K562 (cell line): Measurements from ENCODE around the gene RASL12. TPM values are rescaled to one million over a fixed set of nuclear protein-coding genes. Genes with fewer than 3 reads are reported as not detected.

Source experiments
- ATAC-seq: fragments of 200-7000 bp; cut with Tn5 transposase; 3 replicates; pipeline ENCODE4 v1.9.1; 2020; ENCODE audit warnings: moderate library complexity
- BruUV-seq: library from RNA; stranded (reverse); fragments of 400-500 nt; replicated peaks from 2 replicates; lab custom pipeline; 2021; lab: Mats Ljungman, UMichigan
- CTCF ChIA-PET: fragments of 300-600 bp; formaldehyde crosslinking; extraction: SDS; loops from one replicate; lab custom pipeline; 2021; ENCODE audit warnings: low intra/inter-chr PET ratio; lab: Yijun Ruan, JAX
- POLR2A ChIA-PET: fragments of 300-600, 350-650 bp; sonication (Branson Sonifier 250); formaldehyde crosslinking; extraction: SDS; loops from one replicate; lab custom pipeline; 2021; ENCODE audit warnings: antibody characterized with exemption, inconsistent platforms; lab: Yijun Ruan, JAX
- DNase-seq, 4 experiments: peaks; one replicate each; pipeline versions ENCODE4 v3.0.0 to v3.0.0-alpha.2; 2011 to 2018; ENCODE audit warnings: low spot score in 3 of 4, mixed read lengths in 3 of 4; ENCODE audit errors: extremely low read depth in 1 of 4
- FAIRE-seq: peaks from 2 replicates; lab custom pipeline; 2011; peaks lifted over from hg19 to GRCh38; lab: Jason Lieb, UNC
- H2AFZ ChIP-seq: 2 replicates; pipeline ENCODE4 v1.6.0; 2011; ENCODE audit warnings: low read depth, low read length, control low read depth, inconsistent platforms
- H3K27ac ChIP-seq: fragments of 200-600 bp; 3 replicates; pipeline ENCODE4 v1.8.0; 2011; ENCODE audit warnings: low read depth, mild to moderate bottlenecking, control low read depth, inconsistent platforms, low read length, moderate library complexity, mixed read lengths; ENCODE audit errors: extremely low read depth
- H3K27me3 ChIP-seq, 2 experiments: fragments of 300-600 bp in 1 of 2; 2 replicates in 1 of 2; 3 replicates in 1 of 2; pipeline versions ENCODE4 v1.6.0 to v1.8.0; 2011; ENCODE audit warnings: inconsistent platforms in 2 of 2, low read length in 2 of 2, mild to moderate bottlenecking in 1 of 2, mixed read lengths in 1 of 2, moderate library complexity in 1 of 2; ENCODE audit not compliant: control insufficient read depth in 2 of 2, insufficient read depth in 2 of 2
- H3K36me3 ChIP-seq: fragments of 300-600 bp; 3 replicates; pipeline ENCODE4 v1.8.0; 2011; ENCODE audit warnings: mild to moderate bottlenecking, low read length, inconsistent platforms; ENCODE audit not compliant: control insufficient read depth, insufficient read depth
- H3K4me1 ChIP-seq, 2 experiments: fragments of 200-600 bp in 1 of 2; replicated peaks in 1 of 2; 2 replicates in 1 of 2; 3 replicates in 1 of 2; pipeline versions ENCODE4 v1.5.1 to v1.8.0; 2011; ENCODE audit warnings: inconsistent platforms in 2 of 2, low read length in 2 of 2, mild to moderate bottlenecking in 1 of 2, mixed read lengths in 1 of 2, moderate library complexity in 1 of 2; ENCODE audit not compliant: control insufficient read depth in 2 of 2, insufficient read depth in 2 of 2
- H3K4me2 ChIP-seq: 2 replicates; pipeline ENCODE4 v1.6.1; 2011; ENCODE audit warnings: low read length, control low read depth, inconsistent platforms, mixed read lengths; ENCODE audit not compliant: insufficient read depth
- H3K4me3 ChIP-seq: fragments of 200-600 bp; sonication (generic), shearing (Covaris generic); 2 replicates; pipeline ENCODE4 v1.5.1; 2016; ENCODE audit warnings: control low read depth, inconsistent platforms
- H3K79me2 ChIP-seq: fragments of 200-600 bp; 3 replicates; pipeline ENCODE4 v1.8.0; 2011; ENCODE audit warnings: low read length, inconsistent platforms; ENCODE audit not compliant: control insufficient read depth, insufficient read depth
- H3K9ac ChIP-seq, 2 experiments: 2 replicates each; pipeline versions ENCODE4 v1.6.0 to v1.6.1; 2011; ENCODE audit warnings: low read depth in 2 of 2, low read length in 2 of 2, control low read depth in 1 of 2, inconsistent platforms in 1 of 2, mild to moderate bottlenecking in 1 of 2, mixed read lengths in 1 of 2; ENCODE audit not compliant: insufficient read depth in 1 of 2
- H3K9me1 ChIP-seq: one replicate; pipeline ENCODE4 v1.6.0; 2011; ENCODE audit warnings: inconsistent platforms, mild to moderate bottlenecking, low read length, moderate library complexity; ENCODE audit not compliant: control insufficient read depth, insufficient read depth
- H3K9me3 ChIP-seq: replicated peaks from 2 replicates; pipeline ENCODE4 v1.5.1; 2011; ENCODE audit warnings: low read depth, low read length, inconsistent platforms; ENCODE audit not compliant: control insufficient read depth, insufficient read depth
- H4K20me1 ChIP-seq: replicated peaks from 2 replicates; pipeline ENCODE4 v1.6.1; 2011; ENCODE audit warnings: low read length, inconsistent platforms, mixed read lengths; ENCODE audit not compliant: control insufficient read depth, insufficient read depth
- ATF1 ChIP-seq, 2 experiments: fragments of 450-650 bp in 1 of 2; IDR thresholded peaks; 2 replicates each; pipeline ENCODE4 v1.6.1; 2016; ENCODE audit warnings: missing compliant biosample characterization in 1 of 2, missing genetic modification characterization in 1 of 2
- CREB1 ChIP-seq, 2 experiments: sonication (generic) in 1 of 2; formaldehyde crosslinking in 1 of 2; IDR thresholded peaks; 2 replicates each; pipeline versions ENCODE4 v1.6.1 to v1.8.0; 2012 to 2022; ENCODE audit warnings: inconsistent platforms in 1 of 2, mild to moderate bottlenecking in 1 of 2, missing genetic modification reagents in 1 of 2, moderate library complexity in 1 of 2
- CUX1 ChIP-seq: fragments of 200-800 bp; sonication (Bioruptor generic); IDR thresholded peaks from 2 replicates; pipeline ENCODE4 v1.6.1; 2016; ENCODE audit warnings: missing genetic modification characterization, missing compliant biosample characterization
- MEIS2 ChIP-seq: fragments of 450-650 bp; IDR thresholded peaks from 2 replicates; pipeline ENCODE4 v1.6.1; 2014; ENCODE audit warnings: mild to moderate bottlenecking; ENCODE audit not compliant: partially characterized antibody
- NBN ChIP-seq: fragments of 450-650 bp; IDR thresholded peaks from 2 replicates; pipeline ENCODE4 v1.6.1; 2016; ENCODE audit warnings: low read depth, mild to moderate bottlenecking
- PKNOX1 ChIP-seq: fragments of 450-650 bp; IDR thresholded peaks from 2 replicates; pipeline ENCODE4 v1.6.1; 2016
- SREBF1 ChIP-seq: fragments of 150-350 bp; IDR thresholded peaks from 2 replicates; pipeline ENCODE4 v1.6.1; 2014; ENCODE audit warnings: antibody characterized with exemption, low read depth, low read length, borderline replicate concordance
- ZNF175 ChIP-seq: fragments of 200-800 bp; sonication (Bioruptor generic); IDR thresholded peaks from 2 replicates; pipeline ENCODE4 v1.6.1; 2016; ENCODE audit warnings: low read depth, mild to moderate bottlenecking, missing genetic modification characterization, missing compliant biosample characterization
- ZNF764 ChIP-seq: fragments of 250-450 bp; sonication (Bioruptor Pico); IDR thresholded peaks from 2 replicates; pipeline ENCODE4 v1.4.0; 2020; ENCODE audit warnings: low read depth, mild to moderate bottlenecking, moderate library complexity
- WGBS: fragments of 100-300 bp; shearing (Covaris generic); methylation state at CpG from one replicate; pipeline ENCODE4 v1.1.6; 2016; ENCODE audit warnings: low coverage, mixed read lengths; ENCODE audit not compliant: insufficient coverage; ENCODE audit errors: missing lambda C conversion rate; 5-methylcytosine and 5-hydroxymethylcytosine counted together
- in situ Hi-C: fragments of 300-500 bp; cut with MboI; formaldehyde crosslinking; loops from 4 replicates; pipeline ENCODE4 v1.15.0; 2018; ENCODE audit warnings: inconsistent platforms, mixed read lengths
- intact Hi-C: fragments of 100-400 bp; cut with micrococcal nuclease; formaldehyde crosslinking; loops from 2 replicates; pipeline ENCODE4 v1.14.2; 2022
- polyA plus RNA-seq, 8 experiments: library from polyadenylated mRNA; depleted of rRNA in 4 of 8; stranded (reverse) in 5 of 8; unstranded in 3 of 8; fragments of >200 nt; fragmentation: Nextera tagmentation in 2 of 8; fragmentation: Illumina TruSeq in 1 of 8; extraction: Ambion mirVana in 2 of 8; extraction: Trizol in 1 of 8; gene quantifications; 2 replicates each; pipeline versions ENCODE4 v1.2.1 to v1.2.3, GENCODE V29; 2011 to 2014; ENCODE audit warnings: inconsistent platforms in 1 of 8, missing spikeins in 1 of 8
- total RNA-seq, 7 experiments: library from RNA; depleted of rRNA in 6 of 7; stranded (reverse); fragments of >200 nt in 6 of 7; fragmentation: Illumina TruSeq in 2 of 7; extraction: Trizol in 2 of 7; gene quantifications; 2 replicates each; pipeline versions ENCODE4 v1.2.1 to v1.2.3, GENCODE V29; 2011 to 2021; ENCODE audit warnings: low replicate concordance in 1 of 7

Gene RASL12
- total and polyA plus RNA-seq, 9 of the 15 experiments (the other 6 are each of a cell fraction or from before 2014, with no cell fraction given) = not detected

- 0 out of 2 replicates have a peak, but pooled peaks have one; percentile 58 for TF ChIP-seq CUX1
These were observed 34.0 kb downstream of the RASL12 start (continued) for GRCh38 chr15:65033659-65034269.

GRCh38 chr15:65032801-65033537 lies 34.8 kb downstream of the RASL12 start:
- no peaks in the 10 kb centered on the region for H4K20me1 ChIP-seq
- ATAC-seq (peak; percentile 77), FAIRE-seq (peak; percentile 74), DNase-seq (peak; percentile 48 to 72 (median 52))
- no peaks in the 10 kb centered on the region for H3K27me3 ChIP-seq
- H3K4me2 ChIP-seq = peak overlapping the region; percentile 22
- no peaks in the 10 kb centered on the region; the same call in 2 of the 3 replicates for H3K36me3 ChIP-seq
- H3K4me1 ChIP-seq = peaks cover 7 to 13% of the 10 kb centered on the region in 2 experiments; a peak in 4 of 5 replicates
- H3K9ac ChIP-seq = no peak overlapping the region; a peak in 1 of 4 replicates
- in situ Hi-C loops = loop anchor here (10.0 kb wide), 1 partner anchor 298 kb away; no protein-coding TSS in a partner anchor
- H2AFZ ChIP-seq = peak overlapping the region; percentile 42
- CTCF ChIA-PET = interaction anchor here (0.9 to 2.9 kb wide), 6 partner anchors 10 to 352 kb away, joined by 3 to 17 read pairs (median 4); no protein-coding TSS in a partner anchor
- H3K9me3 ChIP-seq = no peaks in the 10 kb centered on the region
- no peak overlapping the region for H3K4me3 ChIP-seq
- BruUV-seq = no TSS peak
- peaks cover 14% of the 10 kb centered on the region for H3K79me2 ChIP-seq
- H3K9me1 ChIP-seq = no peaks in the 10 kb centered on the region
- WGBS = 9% methylated on average over 13 of the region's 13 CpGs
- intact Hi-C loops = loop anchor here (2.0 to 10.0 kb wide), 5 partner anchors 54 to 352 kb away; no protein-coding TSS in a partner anchor
- POLR2A ChIA-PET = no interaction called here
- H3K27ac ChIP-seq = no peak overlapping the region
- TF ChIP-seq ZNF764 (CRISPR knock-in tag) (0 out of 2 replicates have a peak, but pooled peaks have one; percentile 46), PKNOX1 (peak; percentile 59), ATF1 (CRISPR knock-in tag; IDR thresholded peaks at IDR 0.05) (no peak), ATF1 (tag; IDR thresholded peaks at IDR 0.05) (0 out of 2 replicates have a peak, but pooled peaks have one; percentile 29), MEIS2 (peak; percentile 55), CREB1 (IDR thresholded peaks at IDR 0.05) (no peak), CREB1 (CRISPR knock-in tag; IDR thresholded peaks at IDR 0.05) (peak; percentile 52; the same call in 1 of the 2 replicates), NBN (no peak), SREBF1 (0 out of 2 replicates have a peak, but pooled peaks have one; percentile 49), ZNF175 (no peak)
